ENCODE data around the gene NFATC2.

- no peak for TF ChIP-seq CTCF (IDR thresholded peaks at IDR 0.05 in 4 of 5, conservative IDR thresholded peaks at IDR 0.05 in 1 of 5)
- TF ChIP-seq POLR2A (IDR thresholded peaks at IDR 0.05): no peak
Measured at GRCh38 chr20:51505566-51505965, 37.0 kb downstream of the NFATC2 start.
